Activated T-cell treated with anti-CD3 and anti-CD28 coated beads for 1 hour (primary cell): ENCODE results near the gene IL4I1.
"Not testable (repeated sequence)": the region's sequence is repeated elsewhere in the genome, so short reads cannot be mapped to it uniquely, and the experiment has no call there.

ENCODE experiments used
- DNase-seq: peaks from one replicate; pipeline ENCODE4 v3.0.0-alpha.2; 2020; ENCODE audit warnings: low read depth

The IL4I1 gene

GRCh38 chr19:49896863-49897621 lies at the start of gene IL4I1:
IL4I1 (minus strand) TSS chr19:49896887; CDS start chr19:49896160, 727 bp downstream.
- DNase-seq, result peak; percentile 33

GRCh38 chr19:49946415-49946814 lies 49.7 kb upstream of the IL4I1 start:
- no peak for DNase-seq

- not testable (repeated sequence) for DNase-seq
Observed at GRCh38 chr19:49944567-49944966, 47.9 kb upstream of the IL4I1 start.

- DNase-seq, result no peak
Observed at GRCh38 chr19:49940482-49940791, 43.8 kb upstream of the IL4I1 start.

GRCh38 chr19:49939721-49940481 lies 43.2 kb upstream of the IL4I1 start:
- no peak for DNase-seq

- no peak for DNase-seq
Observed at GRCh38 chr19:49938662-49939061, 42.0 kb upstream of the IL4I1 start.

GRCh38 chr19:49937750-49938381 lies 41.2 kb upstream of the IL4I1 start:
- DNase-seq, result peak; percentile 80

GRCh38 chr19:49936549-49936948 lies 39.9 kb upstream of the IL4I1 start:
- DNase-seq, result no peak

GRCh38 chr19:49933643-49934042 lies 37.0 kb upstream of the IL4I1 start:
- DNase-seq, result no peak

GRCh38 chr19:49932731-49933131 lies 36.0 kb upstream of the IL4I1 start:
- peak; percentile 11 for DNase-seq

- no peak for DNase-seq
Observed at GRCh38 chr19:49932041-49932451, 35.4 kb upstream of the IL4I1 start.

- no peak for DNase-seq
Observed at GRCh38 chr19:49931293-49932040, 34.8 kb upstream of the IL4I1 start.

- no peak for DNase-seq
Observed at GRCh38 chr19:49930483-49931011, 33.9 kb upstream of the IL4I1 start.

GRCh38 chr19:49929611-49930482 lies 33.2 kb upstream of the IL4I1 start:
- DNase-seq, result peak; percentile 83

GRCh38 chr19:49929121-49929610 lies 32.5 kb upstream of the IL4I1 start, which contains the start of the genes ATF5 and NUP62:
ATF5 (plus strand) TSS chr19:49929205; CDS start chr19:49930851, 1,646 bp downstream.
NUP62 (minus strand) TSS chr19:49929504; CDS start chr19:49909807, 19,697 bp downstream.
- DNase-seq, result peak; percentile 96

- DNase-seq, result no peak
Observed at GRCh38 chr19:49927526-49928264, 31.0 kb upstream of the IL4I1 start.

- DNase-seq, result no peak
Observed at GRCh38 chr19:49926515-49926914, 29.8 kb upstream of the IL4I1 start.

- DNase-seq, result no peak
Observed at GRCh38 chr19:49925486-49925885, 28.8 kb upstream of the IL4I1 start.

- not testable (repeated sequence) for DNase-seq
Observed at GRCh38 chr19:49924881-49925210, 28.2 kb upstream of the IL4I1 start.
